Measurements from ENCODE around the gene CD14. TPM values are rescaled to one million over a fixed set of nuclear protein-coding genes. Genes with fewer than 3 reads are reported as not detected.

CD14 gene
- polyA plus RNA-seq, 2 of the 4 experiments (the other 2 are of a cell fraction): 2.9 to 3.3 TPM

GRCh38 chr5:140639148-140639981 is 6.4 kb upstream of the CD14 start, which contains the start of gene TMCO6:
TMCO6 (plus strand) TSS chr5:140639451; CDS start chr5:140639528, 77 bp downstream.
- Histone ChIP-seq H3K4me1 (peaks cover 21% of the 10 kb centered on the region), H3K4me3 (peak within 1 kb of the TSS; percentile 68), H3K4me2 (peak within 1 kb of the TSS; percentile 90), H3K27ac (peak within 1 kb of the TSS; percentile 91 to 94), H3K9me3 (no peaks in the 10 kb centered on the region)
- ChIA-PET POLR2A (interaction anchor here (0.6 to 2.4 kb wide), 5 partner anchors 8 to 238 kb away, joined by 3 to 12 read pairs (median 5); partner anchors contain the start of genes ANKHD1, APBB3, IK and NDUFA2), CTCF (interaction anchor here (0.6 to 2.0 kb wide), 25 partner anchors 8 to 953 kb away, joined by 3 to 12 read pairs (median 4); partner anchors contain the start of genes EIF4EBP3, IK and NDUFA2)
- DNase-seq (ENCODE audit: low read depth in 1 of 2, low spot score in 1 of 2) (peak; percentile 96), ATAC-seq (peak; percentile 91 to 96), FAIRE-seq (no peak)
- 1% methylated on average over 39 of the region's 63 CpGs for WGBS (ENCODE audit: missing lambda C conversion rate)
- TF ChIP-seq JUNB (IDR thresholded peaks at IDR 0.05): no peak
- no peak for TF ChIP-seq FOSB (CRISPR knock-in tag; IDR thresholded peaks at IDR 0.05)
- TF ChIP-seq MYC (IDR thresholded peaks at IDR 0.05; ENCODE audit: borderline replicate concordance, low read length): peak; percentile 65; the same call in 1 of the 2 replicates
- no peak for TF ChIP-seq NFE2L2 (conservative IDR thresholded peaks at IDR 0.05; ENCODE audit: low read length)
- TF ChIP-seq GATA3 (IDR thresholded peaks at IDR 0.05; ENCODE audit: borderline replicate concordance): no peak
- TF ChIP-seq RNF2 (IDR thresholded peaks at IDR 0.05; ENCODE audit: borderline replicate concordance, low read depth): no peak
- TF ChIP-seq POLR2AphosphoS2 (conservative IDR thresholded peaks at IDR 0.05; ENCODE audit: low read length): no peak
- no peak for TF ChIP-seq BHLHE40 (IDR thresholded peaks at IDR 0.05; ENCODE audit: low read depth, low read length)
- TF ChIP-seq, protein P1, sequence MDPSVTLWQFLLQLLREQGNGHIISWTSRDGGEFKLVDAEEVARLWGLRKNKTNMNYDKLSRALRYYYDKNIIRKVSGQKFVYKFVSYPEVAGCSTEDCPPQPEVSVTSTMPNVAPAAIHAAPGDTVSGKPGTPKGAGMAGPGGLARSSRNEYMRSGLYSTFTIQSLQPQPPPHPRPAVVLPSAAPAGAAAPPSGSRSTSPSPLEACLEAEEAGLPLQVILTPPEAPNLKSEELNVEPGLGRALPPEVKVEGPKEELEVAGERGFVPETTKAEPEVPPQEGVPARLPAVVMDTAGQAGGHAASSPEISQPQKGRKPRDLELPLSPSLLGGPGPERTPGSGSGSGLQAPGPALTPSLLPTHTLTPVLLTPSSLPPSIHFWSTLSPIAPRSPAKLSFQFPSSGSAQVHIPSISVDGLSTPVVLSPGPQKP (IDR thresholded peaks at IDR 0.05; ENCODE audit: low read depth, low read length): no peak
- no peak for TF ChIP-seq CHD4 (IDR thresholded peaks at IDR 0.05; ENCODE audit: borderline replicate concordance)
- TF ChIP-seq FOSL2 (IDR thresholded peaks at IDR 0.05): no peak
- TF ChIP-seq FOSL2 (CRISPR knock-in tag; IDR thresholded peaks at IDR 0.05): no peak
- TF ChIP-seq E2F6 (IDR thresholded peaks at IDR 0.05; ENCODE audit: borderline replicate concordance, low read depth): peak; percentile 91
- TF ChIP-seq EP300 (IDR thresholded peaks at IDR 0.05): no peak
- TF ChIP-seq, protein P2, sequence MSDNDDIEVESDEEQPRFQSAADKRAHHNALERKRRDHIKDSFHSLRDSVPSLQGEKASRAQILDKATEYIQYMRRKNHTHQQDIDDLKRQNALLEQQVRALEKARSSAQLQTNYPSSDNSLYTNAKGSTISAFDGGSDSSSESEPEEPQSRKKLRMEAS (IDR thresholded peaks at IDR 0.05): peak; percentile 90
- no peak for TF ChIP-seq SREBF2 (IDR thresholded peaks at IDR 0.05)
- no peak for TF ChIP-seq NR3C1 (IDR thresholded peaks at IDR 0.05)
- no peak for TF ChIP-seq RCOR1 (IDR thresholded peaks at IDR 0.05; ENCODE audit: low read depth, low read length)
- TF ChIP-seq TP53 (CRISPR knock-in tag; IDR thresholded peaks at IDR 0.05): no peak
- peak; percentile 94 for TF ChIP-seq POLR2A (IDR thresholded peaks at IDR 0.05; ENCODE audit: low read length)
- no peak for TF ChIP-seq HDAC2 (IDR thresholded peaks at IDR 0.05)
- no peak for TF ChIP-seq RFX5 (IDR thresholded peaks at IDR 0.05)
- no peak for TF ChIP-seq EHMT2 (IDR thresholded peaks at IDR 0.05; ENCODE audit: low read depth)
- no peak for TF ChIP-seq CBX8 (IDR thresholded peaks at IDR 0.05)
- TF ChIP-seq CEBPB (IDR thresholded peaks at IDR 0.05): peak in 1 of 2 experiments; percentile 82; a peak in 2 of 4 replicates
- no peak for TF ChIP-seq MAFK (IDR thresholded peaks at IDR 0.05; ENCODE audit: partially characterized antibody)
- TF ChIP-seq JUN (IDR thresholded peaks at IDR 0.05): peak; percentile 51 to 75; a peak in 4 of 5 replicates
- 0 out of 2 replicates have a peak, but pooled peaks have one; percentile 74 for TF ChIP-seq TFCP2L1 (CRISPR knock-in tag; IDR thresholded peaks at IDR 0.05)
- no peak for TF ChIP-seq ZNF302 (CRISPR knock-in tag; IDR thresholded peaks at IDR 0.05)
- no peak for TF ChIP-seq NPAS2 (CRISPR knock-in tag; IDR thresholded peaks at IDR 0.05; ENCODE audit: borderline replicate concordance)
- TF ChIP-seq CBX2 (IDR thresholded peaks at IDR 0.05; ENCODE audit: borderline replicate concordance, low read depth): no peak
- no peak; the same call in 1 of the 2 replicates for TF ChIP-seq ESRRA (IDR thresholded peaks at IDR 0.05; ENCODE audit: borderline replicate concordance, low read length)
- TF ChIP-seq, protein P3, sequence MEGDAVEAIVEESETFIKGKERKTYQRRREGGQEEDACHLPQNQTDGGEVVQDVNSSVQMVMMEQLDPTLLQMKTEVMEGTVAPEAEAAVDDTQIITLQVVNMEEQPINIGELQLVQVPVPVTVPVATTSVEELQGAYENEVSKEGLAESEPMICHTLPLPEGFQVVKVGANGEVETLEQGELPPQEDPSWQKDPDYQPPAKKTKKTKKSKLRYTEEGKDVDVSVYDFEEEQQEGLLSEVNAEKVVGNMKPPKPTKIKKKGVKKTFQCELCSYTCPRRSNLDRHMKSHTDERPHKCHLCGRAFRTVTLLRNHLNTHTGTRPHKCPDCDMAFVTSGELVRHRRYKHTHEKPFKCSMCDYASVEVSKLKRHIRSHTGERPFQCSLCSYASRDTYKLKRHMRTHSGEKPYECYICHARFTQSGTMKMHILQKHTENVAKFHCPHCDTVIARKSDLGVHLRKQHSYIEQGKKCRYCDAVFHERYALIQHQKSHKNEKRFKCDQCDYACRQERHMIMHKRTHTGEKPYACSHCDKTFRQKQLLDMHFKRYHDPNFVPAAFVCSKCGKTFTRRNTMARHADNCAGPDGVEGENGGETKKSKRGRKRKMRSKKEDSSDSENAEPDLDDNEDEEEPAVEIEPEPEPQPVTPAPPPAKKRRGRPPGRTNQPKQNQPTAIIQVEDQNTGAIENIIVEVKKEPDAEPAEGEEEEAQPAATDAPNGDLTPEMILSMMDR (IDR thresholded peaks at IDR 0.05): peak; percentile 59
- TF ChIP-seq MAZ (IDR thresholded peaks at IDR 0.05; ENCODE audit: borderline replicate concordance, low read depth, low read length): no peak; the same call in 1 of the 2 replicates
- peak; percentile 44 to 69 for TF ChIP-seq RAD21 (conservative IDR thresholded peaks at IDR 0.05 in 1 of 2, IDR thresholded peaks at IDR 0.05 in 1 of 2)
- TF ChIP-seq RARB (CRISPR knock-in tag; IDR thresholded peaks at IDR 0.05): no peak
- peak; percentile 60; the same call in 1 of the 2 replicates for TF ChIP-seq PHF8 (IDR thresholded peaks at IDR 0.05; ENCODE audit: borderline replicate concordance, low read depth)
- TF ChIP-seq, protein P4, sequence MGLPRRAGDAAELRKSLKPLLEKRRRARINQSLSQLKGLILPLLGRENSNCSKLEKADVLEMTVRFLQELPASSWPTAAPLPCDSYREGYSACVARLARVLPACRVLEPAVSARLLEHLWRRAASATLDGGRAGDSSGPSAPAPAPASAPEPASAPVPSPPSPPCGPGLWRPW (IDR thresholded peaks at IDR 0.05): no peak
- no peak for TF ChIP-seq ZSCAN20 (CRISPR knock-in tag; IDR thresholded peaks at IDR 0.05)
- no peak for TF ChIP-seq ZC3H11A (IDR thresholded peaks at IDR 0.05)
